Right cardiac atrium (tissue), 5 donors: ENCODE results near the gene POTEC. TPM values are rescaled to one million over a fixed set of nuclear protein-coding genes. Genes with fewer than 3 reads are reported as not detected.
"Not testable (repeated sequence)": the region's sequence is repeated elsewhere in the genome, so short reads cannot be mapped to it uniquely, and the experiment has no call there.

Experiments
- ATAC-seq, 2 donors: fragments of 200-7000 bp; cut with Tn5 transposase; one replicate each; pipeline versions ENCODE4 v1.8.0 to v1.9.1; 2020; ENCODE audit warnings: moderate library complexity in 2 of 2, mild to moderate bottlenecking in 1 of 2
- DNase-seq, 3 donors: peaks; one replicate each; pipeline ENCODE4 v3.0.0-alpha.2; 2020
- H3K27ac ChIP-seq: one replicate; pipeline ENCODE4 v1.5.1; 2013; ENCODE audit warnings: mild to moderate bottlenecking, low read length, control low read depth, moderate library complexity
- H3K27me3 ChIP-seq: one replicate; pipeline ENCODE4 v1.6.1; 2013; ENCODE audit not compliant: control insufficient read depth, insufficient read depth
- H3K4me1 ChIP-seq: one replicate; pipeline ENCODE4 v1.6.1; 2013; ENCODE audit warnings: low read length; ENCODE audit not compliant: control insufficient read depth, insufficient read depth
- H3K4me3 ChIP-seq: one replicate; pipeline ENCODE4 v1.5.1; 2013; ENCODE audit warnings: low read length, control low read depth
- H3K9me3 ChIP-seq: one replicate; pipeline ENCODE4 v1.6.1; 2013; ENCODE audit warnings: low read length; ENCODE audit not compliant: control insufficient read depth
- WGBS: extraction: QIAGEN DNeasy Blood & Tissue Kit; methylation state at CpG from one replicate; pipeline ENCODE4 v1.1.7; 2013; 5-methylcytosine and 5-hydroxymethylcytosine counted together
- intact Hi-C, 4 donors: fragments of 100-400 bp; cut with DNase I; formaldehyde crosslinking; loops; one replicate each; pipeline versions ENCODE4 v1.11.0 to v1.14.0; 2022 to 2023
- long read RNA-seq, 4 donors: library from polyadenylated mRNA; unstranded; transcript quantifications; one replicate each; pipeline ENCODE4 v2.0.0, GENCODE V29; 2020 to 2021
- polyA plus RNA-seq: library from polyadenylated mRNA; stranded (reverse); fragments of 200-250 nt; gene quantifications from one replicate; pipeline ENCODE4 v1.2.3, GENCODE V29; 2013
- total RNA-seq, 4 donors: library from RNA; stranded (reverse); fragmentation: NEBNext Ultra II Directional; extraction: Animal tissue kit (Norgen Biotek cat#: 25700); gene quantifications; one replicate each; pipeline ENCODE4 v1.2.1, GENCODE V29; 2021
- donor health status: healthy with polysubstance abuse.
- donor health status: DM: no; HTN: yes; CAD: no.
- donor health status: DM: no; HTN: no; CAD: no.
- donor health status: DM: no; HTN: yes; CAD: no; lungs with severe emphysema.
- donor health status: DM: yes; HTN: yes; CAD: no.

Gene POTEC
- total RNA-seq (not detected), polyA plus RNA-seq (not detected)
- long read RNA-seq, donor 1: 0 reads
- long read RNA-seq, donor 2: 0 reads
- long read RNA-seq, donor 3: 0 reads
- long read RNA-seq, donor 4: 0 reads

GRCh38 chr18:14543446-14543964, at the start of gene POTEC:
Gene POTEC, minus strand, starts transcription at chr18:14543600. Its CDS starts 454 bp downstream, at chr18:14543146.
- DNase-seq, ATAC-seq, H3K9me3 ChIP-seq, H3K4me3 ChIP-seq, intact Hi-C loops, H3K4me1 ChIP-seq, H3K27ac ChIP-seq, H3K27me3 ChIP-seq: not testable (repeated sequence)
- WGBS: 94% methylated on average over 43 of the region's 46 CpGs

DNA sequence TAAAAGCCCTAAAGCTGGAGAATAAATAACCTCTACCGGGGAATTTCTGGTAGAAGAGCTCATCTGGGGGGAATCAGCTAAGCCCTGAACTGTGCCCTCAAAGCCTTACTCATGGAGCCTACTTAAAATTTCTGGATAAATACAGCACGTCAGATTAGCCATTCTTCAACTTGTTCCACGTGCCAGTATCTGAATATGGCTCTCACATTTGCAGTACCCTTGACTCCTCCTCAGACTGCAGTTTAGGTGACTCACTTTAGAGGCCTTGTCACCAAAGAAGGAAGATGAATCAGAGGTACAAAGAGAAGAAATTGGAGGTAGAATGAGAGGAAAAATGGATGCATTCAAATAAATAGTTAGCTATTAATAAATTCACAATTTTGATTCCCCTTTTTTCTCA, 34.6 kb upstream of the POTEC start:
- Histone ChIP-seq H3K4me3 (no peak overlapping the region), H3K27ac (no peak overlapping the region), H3K27me3 (no peaks in the 10 kb centered on the region), H3K9me3 (no peaks in the 10 kb centered on the region), H3K4me1 (no peaks in the 10 kb centered on the region)
- no peak for ATAC-seq
- intact Hi-C loops: no loop called here
- 53% methylated on average over 3 of the region's 3 CpGs for WGBS
- DNase-seq: no peak

DNA sequence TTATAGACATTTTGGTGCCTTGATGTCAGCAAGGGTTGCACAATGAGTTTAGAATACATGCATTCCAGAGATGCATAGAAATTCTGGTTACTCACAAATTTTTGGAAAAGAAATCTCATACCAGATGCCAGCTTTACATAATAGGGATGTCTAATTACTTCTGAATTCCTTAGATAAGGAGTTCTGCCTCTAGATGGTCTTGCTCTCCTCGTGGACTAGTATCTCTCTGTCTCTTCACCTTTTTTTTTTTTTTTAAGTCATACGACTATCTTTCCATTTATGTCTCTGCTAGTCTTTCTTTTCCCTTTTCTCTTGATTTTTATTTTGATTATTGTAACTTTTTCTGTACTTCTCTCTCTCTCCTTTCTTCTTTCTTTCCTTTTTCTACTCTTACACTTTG, 16.1 kb upstream of the POTEC start:
- H3K4me1 ChIP-seq, DNase-seq, H3K9me3 ChIP-seq, intact Hi-C loops, H3K27me3 ChIP-seq, H3K27ac ChIP-seq, ATAC-seq, H3K4me3 ChIP-seq: not testable (repeated sequence)
- 55% methylated on average over 2 of the region's 2 CpGs for WGBS

DNA sequence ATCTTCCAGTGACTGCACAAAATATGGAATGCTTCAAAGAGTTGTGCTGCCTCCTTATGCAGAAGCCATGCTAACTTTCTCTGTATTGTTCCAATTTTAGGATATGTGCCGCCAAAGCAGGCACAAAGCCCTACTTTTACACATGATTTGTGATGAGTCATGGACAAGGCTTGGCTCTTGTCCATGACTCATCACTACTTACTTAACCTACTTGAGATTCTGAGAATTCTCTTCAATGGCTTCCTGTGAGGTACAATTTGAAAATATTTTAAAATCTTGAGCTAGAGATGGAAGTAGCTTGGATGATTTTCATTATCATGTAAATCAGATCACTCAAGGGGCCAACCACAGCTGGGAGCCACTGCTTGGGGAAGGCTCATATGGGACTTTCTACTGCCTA, 11.7 kb downstream of the POTEC start:
- H3K27me3 ChIP-seq, intact Hi-C loops, H3K4me1 ChIP-seq, ATAC-seq, H3K9me3 ChIP-seq, H3K4me3 ChIP-seq, DNase-seq, H3K27ac ChIP-seq: not testable (repeated sequence)
- 67% methylated on average over 1 of the region's 1 CpG for WGBS

- H3K27me3 ChIP-seq, DNase-seq, ATAC-seq, H3K27ac ChIP-seq, H3K4me3 ChIP-seq, H3K9me3 ChIP-seq, H3K4me1 ChIP-seq, intact Hi-C loops: not testable (repeated sequence)
- 56% methylated on average over 3 of the region's 3 CpGs for WGBS
Observed at GRCh38 chr18:14510707-14511106, 32.7 kb downstream of the POTEC start.

DNA sequence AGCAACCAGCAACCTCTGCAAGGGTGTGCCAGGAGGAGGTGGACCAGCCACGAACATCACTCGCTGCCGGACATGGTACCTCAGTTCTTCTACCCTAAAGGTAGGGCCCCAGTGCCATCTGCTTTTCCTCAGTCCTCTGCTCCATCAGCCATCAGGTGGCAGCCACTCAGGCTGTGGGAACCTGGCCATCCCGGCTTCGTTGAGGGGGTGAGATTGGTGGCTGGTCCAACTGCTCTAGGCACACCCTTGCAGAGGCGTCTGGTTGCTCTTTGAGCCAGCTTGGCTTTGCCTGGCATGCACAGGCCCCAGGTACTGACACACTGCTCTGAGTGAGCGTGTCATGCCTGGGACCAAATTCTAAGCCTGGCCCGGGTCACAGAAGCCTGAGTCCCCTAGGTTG, 39.7 kb downstream of the POTEC start:
- ATAC-seq, H3K27ac ChIP-seq, intact Hi-C loops, H3K4me1 ChIP-seq, DNase-seq, H3K9me3 ChIP-seq, H3K4me3 ChIP-seq, H3K27me3 ChIP-seq: not testable (repeated sequence)
- 84% methylated on average over 7 of the region's 8 CpGs for WGBS

DNA sequence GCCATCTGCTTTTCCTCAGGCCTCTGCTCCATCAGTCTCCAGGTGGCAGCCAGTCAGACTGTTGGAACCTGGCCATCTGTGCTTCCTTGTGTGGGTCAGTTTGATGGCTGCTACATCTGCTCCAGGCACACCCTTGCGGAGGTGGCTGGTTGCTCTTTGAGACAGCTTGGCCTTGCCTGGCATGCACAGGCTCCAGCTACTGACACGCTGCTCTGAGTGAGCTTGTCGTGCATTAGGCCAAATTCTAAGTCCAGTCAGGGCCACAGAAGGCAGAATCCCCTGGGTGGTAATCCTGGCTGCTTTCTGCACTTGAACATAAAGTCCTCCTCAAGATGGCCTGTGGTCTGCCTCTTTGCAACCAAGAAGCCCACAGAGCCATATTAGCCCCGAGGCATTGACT, 41.5 kb downstream of the POTEC start:
- H3K4me3 ChIP-seq, H3K9me3 ChIP-seq, ATAC-seq, DNase-seq, H3K4me1 ChIP-seq, H3K27me3 ChIP-seq, intact Hi-C loops, H3K27ac ChIP-seq: not testable (repeated sequence)
- 79% methylated on average over 4 of the region's 4 CpGs for WGBS

DNA sequence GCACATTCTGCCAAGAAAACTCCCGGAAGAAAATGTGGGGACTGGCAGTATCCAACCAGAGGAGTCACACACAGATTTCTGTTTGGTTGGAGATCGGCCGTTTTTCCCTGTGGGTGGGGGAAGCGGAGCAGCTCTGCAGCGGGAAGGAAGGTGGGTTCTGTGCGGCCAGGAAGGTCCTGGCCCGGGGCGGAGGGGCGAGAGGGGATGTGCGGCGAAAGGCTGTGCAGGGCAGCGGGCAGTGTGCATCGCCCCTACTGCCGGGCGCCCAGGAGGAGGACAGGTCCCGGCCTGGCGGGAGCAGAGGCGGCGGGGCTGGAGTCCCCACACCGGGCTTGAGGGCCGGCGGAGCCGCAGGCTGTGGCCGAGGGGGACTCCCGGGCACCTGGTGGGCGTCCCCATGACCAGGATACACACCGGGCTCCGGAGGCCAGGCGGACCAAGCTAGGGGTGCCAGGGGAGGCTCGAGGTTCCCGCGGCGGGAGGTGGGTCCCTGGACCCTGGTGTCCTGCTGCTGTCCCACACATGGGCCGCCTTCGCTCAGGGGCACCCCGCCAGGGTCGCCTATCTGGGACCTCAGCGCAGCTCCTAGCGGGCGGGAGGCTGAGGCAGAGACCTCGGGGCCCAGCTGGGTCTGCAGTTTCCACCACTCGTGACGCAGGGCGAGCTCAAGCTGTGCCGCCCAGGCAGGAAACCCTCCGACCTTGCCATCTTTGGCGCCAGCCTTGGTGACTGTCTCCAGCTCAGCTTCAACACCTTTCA, 54.0 kb downstream of the POTEC start:
- DNase-seq: peak in 2 of 3 donors; percentile 35
- intact Hi-C loops: not testable (repeated sequence)
- 74% methylated on average over 42 of the region's 47 CpGs for WGBS

DNA sequence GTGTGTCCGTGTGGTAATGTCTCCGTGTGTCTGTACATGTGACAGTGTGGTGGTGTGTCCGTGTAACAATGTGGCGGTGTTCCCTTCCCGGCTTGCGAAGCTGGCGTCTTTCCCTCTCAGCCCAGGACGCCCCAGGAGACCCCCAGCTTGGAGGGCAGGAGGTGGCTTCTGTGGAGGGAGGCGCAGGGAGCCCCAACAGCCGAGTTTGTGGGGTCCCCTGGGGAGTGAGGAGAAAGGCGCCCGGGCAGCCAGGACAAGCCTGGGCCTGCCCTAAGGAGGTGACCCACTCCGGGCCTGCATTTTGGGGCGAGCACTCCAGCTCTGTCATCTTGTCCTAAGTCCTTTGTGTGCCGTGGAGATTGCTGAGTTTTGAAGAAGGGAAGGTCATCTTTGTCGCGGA, 54.6 kb downstream of the POTEC start:
- H3K27ac ChIP-seq, ATAC-seq, H3K9me3 ChIP-seq, intact Hi-C loops, H3K27me3 ChIP-seq, H3K4me1 ChIP-seq, H3K4me3 ChIP-seq: not testable (repeated sequence)
- 86% methylated on average over 17 of the region's 17 CpGs for WGBS
- DNase-seq: peak in 2 of 3 donors; percentile 19 to 36

More for the DNA sequence above, 54.0 kb downstream of the POTEC start:
- not testable (repeated sequence) for H3K27me3 ChIP-seq, H3K4me3 ChIP-seq, ATAC-seq, H3K4me1 ChIP-seq, H3K9me3 ChIP-seq, H3K27ac ChIP-seq

GRCh38 chr18:14486926-14487580, 56.3 kb downstream of the POTEC start:
- H3K27me3 ChIP-seq, H3K4me1 ChIP-seq, H3K27ac ChIP-seq, intact Hi-C loops, ATAC-seq, DNase-seq, H3K4me3 ChIP-seq, H3K9me3 ChIP-seq: not testable (repeated sequence)
- 87% methylated on average over 37 of the region's 42 CpGs for whole genome bisulfite sequencing

DNA sequence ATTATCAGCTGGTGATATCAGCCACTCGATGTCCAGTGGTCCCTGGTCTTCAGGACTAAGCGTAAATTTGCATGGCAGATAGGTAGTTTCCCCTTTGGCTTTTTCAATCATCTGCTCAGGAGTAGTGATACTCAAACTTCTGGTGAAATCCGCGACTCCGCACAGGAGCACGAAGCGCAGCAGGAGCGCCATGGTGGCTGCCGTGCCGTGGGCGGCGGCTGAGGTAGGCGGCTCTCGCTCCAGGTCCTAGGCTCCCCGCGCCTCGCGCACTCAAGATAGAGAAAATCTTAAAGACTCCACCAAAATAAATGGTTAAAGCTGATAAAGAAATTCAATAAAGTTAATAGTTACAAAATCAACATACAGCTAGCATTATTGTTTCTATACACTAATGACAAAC, 64.3 kb downstream of the POTEC start:
- H3K4me1 ChIP-seq, H3K9me3 ChIP-seq, H3K27ac ChIP-seq, H3K4me3 ChIP-seq, intact Hi-C loops, H3K27me3 ChIP-seq, ATAC-seq, DNase-seq: not testable (repeated sequence)
- WGBS: 90% methylated on average over 18 of the region's 18 CpGs
